H1 (cell line): ENCODE measurements around the gene SLC25A24. TPM values are rescaled to one million over a fixed set of nuclear protein-coding genes. Genes with fewer than 3 reads are reported as not detected.

Experiments
- CHD1 ChIP-seq: IDR thresholded peaks from 2 replicates; pipeline ENCODE4 v1.6.1; 2012; ENCODE audit warnings: low read depth, low read length, improper control_type of control experiment
- CHD7 ChIP-seq: fragments of 300-600 bp; sonication (generic); IDR thresholded peaks from 2 replicates; pipeline ENCODE4 v1.7.1; 2012; ENCODE audit warnings: low read length, moderate library complexity, mild to moderate bottlenecking, inconsistent platforms; ENCODE audit not compliant: insufficient replicate concordance
- JUND ChIP-seq: IDR thresholded peaks from 2 replicates; pipeline ENCODE4 v1.6.1; 2011; ENCODE audit warnings: mild to moderate bottlenecking, improper control_type of control experiment, low read length
- NRF1 ChIP-seq: IDR thresholded peaks from 2 replicates; pipeline ENCODE4 v1.6.1; 2011; ENCODE audit warnings: mild to moderate bottlenecking, low read depth, low read length, improper control_type of control experiment
- RFX5 ChIP-seq: IDR thresholded peaks from 2 replicates; pipeline ENCODE4 v1.6.1; 2011; ENCODE audit warnings: low read depth, low read length, improper control_type of control experiment, borderline replicate concordance
- SAP30 ChIP-seq: fragments of 300-600 bp; sonication (generic); IDR thresholded peaks from 2 replicates; pipeline ENCODE4 v1.7.1; 2012; ENCODE audit warnings: low read length, moderate library complexity, mild to moderate bottlenecking, inconsistent platforms; ENCODE audit not compliant: insufficient read depth, insufficient replicate concordance
- SIRT6 ChIP-seq: IDR thresholded peaks from one replicate; pipeline ENCODE4 v1.7.1; 2012; ENCODE audit warnings: low read length, inconsistent platforms
- TBP ChIP-seq: IDR thresholded peaks from 2 replicates; pipeline ENCODE4 v1.6.1; 2011; ENCODE audit warnings: low read depth, low read length, improper control_type of control experiment
- polyA plus RNA-seq, 7 experiments: library from polyadenylated mRNA; depleted of rRNA in 3 of 7; stranded (reverse) in 5 of 7; unstranded in 2 of 7; fragments of >200 nt in 5 of 7; fragments of 200-250 nt in 2 of 7; gene quantifications; 1 replicate in 5 of 7; 2 replicates in 1 of 7; 4 replicates in 1 of 7; pipeline versions ENCODE4 v1.2.1 to v1.2.3, GENCODE V29; 2011 to 2013; ENCODE audit warnings: missing spikeins in 2 of 7, mixed read lengths in 2 of 7
- total RNA-seq: library from RNA; stranded (reverse); fragmentation: NEBNext Ultra II Directional; extraction: Animal tissue kit (Norgen Biotek cat#: 25700); gene quantifications from 2 replicates; pipeline ENCODE4 v1.2.1, GENCODE V29; 2021

Gene SLC25A24
- total and polyA plus RNA-seq, 2 of the 8 experiments (the other 6 are each of a cell fraction or from before 2014, with no cell fraction given), result 13.6 to 40.6 TPM

DNA sequence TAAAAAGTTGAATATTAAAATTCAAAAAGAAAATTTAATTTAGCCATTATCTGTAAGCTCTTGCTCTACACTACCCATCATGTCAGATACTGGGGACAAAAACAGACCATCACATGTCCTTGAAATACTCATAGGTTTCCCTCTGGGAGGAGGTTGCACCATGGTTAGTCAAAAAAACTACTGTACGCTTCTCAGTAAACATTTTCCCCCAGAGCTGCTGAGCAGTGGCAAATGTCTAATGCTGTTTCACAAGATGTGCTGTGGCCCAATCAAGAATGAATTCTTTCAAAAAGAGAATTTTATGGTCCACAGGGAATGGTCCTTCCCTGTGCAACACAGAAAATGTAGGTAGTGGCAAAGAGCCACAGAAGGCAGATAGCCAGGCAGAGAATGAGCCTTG, 6.1 kb downstream of the SLC25A24 start (continued):
- TF ChIP-seq CHD7 (no peak), TBP (no peak), JUND (no peak), SAP30 (no peak), SIRT6 (no peak), CHD1 (no peak), RFX5 (no peak), NRF1 (no peak)
